Caco-2 (cell line): ENCODE results near the gene ZEB2. TPM values are rescaled to one million over a fixed set of nuclear protein-coding genes. Genes with fewer than 3 reads are reported as not detected.

Source experiments
- BruUV-seq: library from RNA; stranded (reverse); fragments of 400-500 nt; replicated peaks from 2 replicates; lab custom pipeline; 2021; lab: Mats Ljungman, UMichigan
- CTCF ChIA-PET: fragments of 300-600 bp; sonication (Branson Sonifier 250); formaldehyde crosslinking; loops from one replicate; lab custom pipeline; 2022; ENCODE audit warnings: antibody characterized with exemption; lab: Charles Lee
- POLR2A ChIA-PET: fragments of 300-600 bp; sonication (Branson Sonifier 250); formaldehyde crosslinking; loops from one replicate; lab custom pipeline; 2022; ENCODE audit warnings: antibody characterized with exemption; lab: Charles Lee
- DNase-seq, 2 experiments: peaks; one replicate each; pipeline versions ENCODE4 v3.0.0 to v3.0.0-alpha.2; 2020 to 2022
- H3K27me3 ChIP-seq: replicated peaks from 2 replicates; pipeline ENCODE4 v1.6.0; 2011; ENCODE audit warnings: low read length; ENCODE audit not compliant: control insufficient read depth, insufficient read depth
- H3K36me3 ChIP-seq: 2 replicates; pipeline ENCODE4 v1.5.1; 2011; ENCODE audit warnings: low read length; ENCODE audit not compliant: control insufficient read depth, insufficient read depth
- H3K4me1 ChIP-seq: fragments of 250-450 bp; sonication (Bioruptor Pico); 2 replicates; pipeline ENCODE4 v1.5.1; 2020; ENCODE audit warnings: mild to moderate bottlenecking
- H3K4me3 ChIP-seq: 2 replicates; pipeline ENCODE4 v1.5.1; 2011; ENCODE audit warnings: low read depth, mild to moderate bottlenecking, control low read depth, low read length
- H3K9me3 ChIP-seq: fragments of 250-450 bp; sonication (Bioruptor Pico); 2 replicates; pipeline ENCODE4 v1.5.1; 2020; ENCODE audit warnings: mild to moderate bottlenecking, moderate library complexity
- H3K27ac Mint-ChIP-seq: one replicate; pipeline ENCODE4 v1.8.0; 2022; ENCODE audit warnings: mixed read lengths; ENCODE audit not compliant: unreplicated experiment
- H3K27me3 Mint-ChIP-seq: one replicate; pipeline ENCODE4 v1.8.0; 2022; ENCODE audit warnings: mixed read lengths; ENCODE audit not compliant: insufficient read depth, unreplicated experiment
- H3K36me3 Mint-ChIP-seq: one replicate; pipeline ENCODE4 v1.8.0; 2022; ENCODE audit warnings: mild to moderate bottlenecking, mixed read lengths; ENCODE audit not compliant: insufficient read depth, unreplicated experiment
- H3K4me1 Mint-ChIP-seq: one replicate; pipeline ENCODE4 v1.8.0; 2022; ENCODE audit warnings: low read depth, mixed read lengths; ENCODE audit not compliant: unreplicated experiment
- H3K4me3 Mint-ChIP-seq: one replicate; pipeline ENCODE4 v1.8.0; 2022; ENCODE audit warnings: mild to moderate bottlenecking, moderate library complexity, mixed read lengths; ENCODE audit not compliant: unreplicated experiment
- H3K9me3 Mint-ChIP-seq: one replicate; pipeline ENCODE4 v1.8.0; 2022; ENCODE audit warnings: mixed read lengths; ENCODE audit not compliant: unreplicated experiment
- intact Hi-C: fragments of 100-400 bp; cut with micrococcal nuclease; formaldehyde crosslinking; loops from one replicate; pipeline ENCODE4 v1.10.0; 2022; ENCODE audit not compliant: unreplicated experiment
- total RNA-seq: library from RNA; stranded (reverse); gene quantifications from 2 replicates; pipeline ENCODE4 v1.2.3, GENCODE V29; 2022
- TF ChIP-seq, protein P1 (sequence below), 2 experiments: fragments of 200-600 bp in 1 of 2; IDR thresholded peaks; 1 replicate in 1 of 2; 2 replicates in 1 of 2; pipeline versions ENCODE4 v1.5.1 to v1.8.0; 2011 to 2022; ENCODE audit warnings: antibody characterized with exemption in 1 of 2, control low read depth in 1 of 2, inconsistent platforms in 1 of 2, low read depth in 1 of 2, low read length in 1 of 2, mild to moderate bottlenecking in 1 of 2, moderate library complexity in 1 of 2; ENCODE audit not compliant: insufficient read depth in 1 of 2, severe bottlenecking in 1 of 2, unreplicated experiment in 1 of 2

Gene ZEB2
- total RNA-seq, 1 experiment from 2014 or later, result not detected

DNA sequence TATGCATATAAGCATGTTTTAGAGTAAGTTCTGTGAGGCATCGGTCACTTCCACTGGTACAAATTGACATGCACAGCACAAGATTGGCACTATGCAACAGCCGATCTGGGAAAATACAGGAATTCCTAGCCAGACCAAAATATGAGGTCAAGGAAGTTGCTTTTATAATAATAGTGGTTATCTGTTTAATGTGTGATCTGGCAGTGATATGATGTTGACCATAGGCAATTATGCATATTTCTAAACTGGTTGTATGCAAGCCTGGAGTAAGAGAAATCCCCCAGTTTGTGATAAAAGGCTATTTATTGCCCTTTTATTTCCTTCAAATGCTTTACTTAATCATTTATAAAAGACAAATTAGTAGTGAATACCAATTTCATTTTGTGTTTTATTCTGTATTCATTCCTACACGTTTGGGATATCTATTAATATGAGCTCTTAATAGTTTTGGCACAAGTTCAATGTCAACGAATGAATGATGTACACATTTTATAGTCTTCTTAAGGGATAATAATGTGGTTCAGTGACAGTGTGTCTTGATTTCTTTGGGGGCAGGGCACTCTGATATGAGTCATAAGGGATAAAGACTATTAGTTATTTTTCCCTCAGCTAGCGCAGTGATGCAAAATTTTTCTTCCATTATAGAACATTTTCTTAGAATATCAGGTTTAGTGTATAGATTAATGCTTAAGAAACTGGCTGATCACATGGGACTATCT, 34.7 kb upstream of the ZEB2 start:
- POLR2A ChIA-PET, result no interaction called here
- no peaks in the 10 kb centered on the region for H3K9me3 ChIP-seq
- DNase-seq, result no peak
- Mint-ChIP-seq H3K4me1 (no peaks in the 10 kb centered on the region), H3K36me3 (no peaks in the 10 kb centered on the region), H3K27ac (no peak overlapping the region), H3K9me3 (no peaks in the 10 kb centered on the region), H3K4me3 (no peak overlapping the region), H3K27me3 (peaks cover 5% of the 10 kb centered on the region)
- H3K27me3 ChIP-seq, result no peaks in the 10 kb centered on the region
- TF ChIP-seq, protein P1, sequence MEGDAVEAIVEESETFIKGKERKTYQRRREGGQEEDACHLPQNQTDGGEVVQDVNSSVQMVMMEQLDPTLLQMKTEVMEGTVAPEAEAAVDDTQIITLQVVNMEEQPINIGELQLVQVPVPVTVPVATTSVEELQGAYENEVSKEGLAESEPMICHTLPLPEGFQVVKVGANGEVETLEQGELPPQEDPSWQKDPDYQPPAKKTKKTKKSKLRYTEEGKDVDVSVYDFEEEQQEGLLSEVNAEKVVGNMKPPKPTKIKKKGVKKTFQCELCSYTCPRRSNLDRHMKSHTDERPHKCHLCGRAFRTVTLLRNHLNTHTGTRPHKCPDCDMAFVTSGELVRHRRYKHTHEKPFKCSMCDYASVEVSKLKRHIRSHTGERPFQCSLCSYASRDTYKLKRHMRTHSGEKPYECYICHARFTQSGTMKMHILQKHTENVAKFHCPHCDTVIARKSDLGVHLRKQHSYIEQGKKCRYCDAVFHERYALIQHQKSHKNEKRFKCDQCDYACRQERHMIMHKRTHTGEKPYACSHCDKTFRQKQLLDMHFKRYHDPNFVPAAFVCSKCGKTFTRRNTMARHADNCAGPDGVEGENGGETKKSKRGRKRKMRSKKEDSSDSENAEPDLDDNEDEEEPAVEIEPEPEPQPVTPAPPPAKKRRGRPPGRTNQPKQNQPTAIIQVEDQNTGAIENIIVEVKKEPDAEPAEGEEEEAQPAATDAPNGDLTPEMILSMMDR (IDR thresholded peaks at IDR 0.05; ENCODE audit: insufficient read depth in 1 of 2, low read depth in 1 of 2, low read length in 1 of 2, severe bottlenecking in 1 of 2, unreplicated experiment in 1 of 2), result no peak
- CTCF ChIA-PET, result no interaction called here
- intact Hi-C loops, result no loop called here
- BruUV-seq, result no TSS peak
- H3K4me3 ChIP-seq, result no peak overlapping the region
- H3K36me3 ChIP-seq, result no peaks in the 10 kb centered on the region
- H3K4me1 ChIP-seq, result no peaks in the 10 kb centered on the region

DNA sequence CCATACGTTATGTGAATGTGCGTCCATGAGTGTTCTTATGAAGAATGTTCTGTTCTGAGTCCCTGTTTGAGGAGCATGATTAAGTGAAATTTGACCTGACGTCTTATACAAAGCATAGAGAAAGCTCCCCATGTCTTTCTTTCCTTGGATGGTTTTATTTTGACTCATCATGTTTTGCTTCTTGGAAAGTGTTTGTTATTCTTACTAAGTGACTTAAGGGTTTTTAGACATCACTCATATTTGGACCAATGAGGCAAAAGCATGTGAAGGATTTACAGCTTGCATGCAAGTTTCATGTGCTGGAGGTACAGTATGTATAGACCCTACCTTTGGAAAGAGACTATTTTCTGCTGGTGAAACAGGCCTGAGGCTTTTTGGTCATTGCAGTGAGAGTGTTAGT, 33.5 kb upstream of the ZEB2 start:
- TF ChIP-seq, protein P1 (IDR thresholded peaks at IDR 0.05; ENCODE audit: insufficient read depth in 1 of 2, low read depth in 1 of 2, low read length in 1 of 2, severe bottlenecking in 1 of 2, unreplicated experiment in 1 of 2), result no peak
- intact Hi-C loops, result no loop called here
- no peaks in the 10 kb centered on the region for H3K9me3 ChIP-seq
- ChIA-PET POLR2A (no interaction called here), CTCF (no interaction called here)
- H3K4me1 Mint-ChIP-seq, result no peaks in the 10 kb centered on the region
- no peaks in the 10 kb centered on the region for H3K27me3 Mint-ChIP-seq
- no peaks in the 10 kb centered on the region for H3K36me3 ChIP-seq
- H3K4me1 ChIP-seq, result no peaks in the 10 kb centered on the region
- H3K9me3 Mint-ChIP-seq, result no peaks in the 10 kb centered on the region
- H3K4me3 Mint-ChIP-seq, result no peak overlapping the region
- no TSS peak for BruUV-seq
- no peak for DNase-seq
- no peak overlapping the region for H3K4me3 ChIP-seq
- no peak overlapping the region for H3K27ac Mint-ChIP-seq
- H3K27me3 ChIP-seq, result no peaks in the 10 kb centered on the region
- H3K36me3 Mint-ChIP-seq, result no peaks in the 10 kb centered on the region

DNA sequence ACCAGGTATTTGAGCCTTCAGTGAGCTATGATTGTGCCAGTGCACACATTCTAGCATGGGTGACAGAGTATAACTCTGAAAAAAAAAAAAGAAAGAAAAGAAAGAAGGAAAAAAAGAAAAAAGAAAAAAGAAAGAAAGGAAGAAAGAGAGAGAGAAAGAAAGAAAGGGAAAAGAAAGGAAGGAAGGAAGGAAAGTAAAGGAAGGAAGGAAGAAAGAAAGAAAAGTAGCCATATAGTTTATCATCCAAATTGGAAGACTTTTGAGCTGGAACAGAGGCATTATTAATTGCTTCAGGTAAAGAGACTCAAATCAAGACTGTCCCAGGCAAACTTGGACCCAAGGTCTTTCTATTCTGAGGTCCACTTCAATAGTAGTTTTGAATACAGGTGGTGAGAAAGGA, 32.9 kb upstream of the ZEB2 start:
- ChIA-PET POLR2A (no interaction called here), CTCF (no interaction called here)
- H3K4me3 Mint-ChIP-seq, result no peak overlapping the region
- Histone ChIP-seq H3K27me3 (no peaks in the 10 kb centered on the region), H3K4me3 (no peak overlapping the region), H3K36me3 (no peaks in the 10 kb centered on the region), H3K9me3 (no peaks in the 10 kb centered on the region), H3K4me1 (no peaks in the 10 kb centered on the region)
- H3K27ac Mint-ChIP-seq, result no peak overlapping the region
- no peaks in the 10 kb centered on the region for H3K36me3 Mint-ChIP-seq
- intact Hi-C loops, result no loop called here
- DNase-seq, result no peak
- TF ChIP-seq, protein P1 (IDR thresholded peaks at IDR 0.05; ENCODE audit: insufficient read depth in 1 of 2, low read depth in 1 of 2, low read length in 1 of 2, severe bottlenecking in 1 of 2, unreplicated experiment in 1 of 2), result no peak
- H3K4me1 Mint-ChIP-seq, result no peaks in the 10 kb centered on the region
- no peaks in the 10 kb centered on the region for H3K27me3 Mint-ChIP-seq
- BruUV-seq, result no TSS peak
- no peaks in the 10 kb centered on the region for H3K9me3 Mint-ChIP-seq
